Transverse colon (tissue), 3 donors: ENCODE measurements around the gene HTR3B.

Source experiments
- CTCF ChIP-seq, 5 experiments: fragments of 200-600 bp in 3 of 5; fragments of 450-650 bp in 2 of 5; sonication (generic) in 3 of 5; IDR thresholded peaks; 1 replicate in 2 of 5; 2 replicates in 3 of 5; pipeline ENCODE4 v1.5.1; 2016 to 2017; ENCODE audit warnings: antibody characterized with exemption in 5 of 5, inconsistent platforms in 3 of 5, mild to moderate bottlenecking in 2 of 5, moderate library complexity in 1 of 5
- EP300 ChIP-seq: sonication (generic); formaldehyde crosslinking; IDR thresholded peaks from one replicate; pipeline ENCODE4 v1.6.1; 2017; ENCODE audit warnings: antibody characterized with exemption, low read depth
- POLR2A ChIP-seq: fragments of 450-650 bp; IDR thresholded peaks from one replicate; pipeline ENCODE4 v1.6.1; 2016; ENCODE audit warnings: antibody characterized with exemption, mild to moderate bottlenecking, moderate library complexity

GRCh38 chr11:113991170-113991569 lies 86.6 kb downstream of the HTR3B start:
- TF ChIP-seq CTCF (IDR thresholded peaks at IDR 0.05) (no peak), POLR2A (no peak), EP300 (no peak)
